Cerebellar cortex (tissue), 1 donor: ENCODE results near the gene EEF1A2.

Experiments used
- DNase-seq: peaks from one replicate; pipeline ENCODE4 v3.0.0-alpha.2; 2015; ENCODE audit warnings: low spot score

Gene EEF1A2

DNA sequence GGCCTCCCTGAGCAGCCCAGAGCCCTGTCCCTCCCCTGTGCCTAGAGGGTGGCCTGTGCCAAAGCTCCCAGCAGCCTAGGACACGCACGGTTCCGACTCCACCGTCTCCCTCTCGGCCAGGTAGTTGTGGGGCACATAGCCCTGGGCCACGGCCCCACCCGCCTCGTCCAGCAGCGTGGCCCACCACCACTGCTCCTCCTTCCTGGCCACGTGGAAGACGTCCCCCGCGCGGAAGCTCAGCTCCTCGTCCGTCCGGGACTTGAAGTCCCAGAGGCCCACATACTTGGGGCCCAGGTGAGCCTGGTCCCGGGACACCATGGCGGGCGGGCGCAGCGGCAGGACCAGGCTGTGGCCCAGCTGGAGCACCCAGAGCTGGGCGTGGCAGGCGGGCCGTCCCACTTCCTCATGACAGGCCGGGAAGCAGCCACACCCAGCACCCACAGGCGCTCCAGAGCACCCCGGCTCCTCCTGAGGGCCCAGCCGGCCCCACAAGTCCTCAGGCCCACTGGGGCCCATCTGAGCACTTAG lies 38.2 kb upstream of the EEF1A2 start, which contains the start of gene PTK6:
Gene PTK6 (minus strand): TSS at position 380 of the 528 bp plus-strand sequence. CDS start 62 bp downstream, at position 318.
- DNase-seq = no peak

DNA sequence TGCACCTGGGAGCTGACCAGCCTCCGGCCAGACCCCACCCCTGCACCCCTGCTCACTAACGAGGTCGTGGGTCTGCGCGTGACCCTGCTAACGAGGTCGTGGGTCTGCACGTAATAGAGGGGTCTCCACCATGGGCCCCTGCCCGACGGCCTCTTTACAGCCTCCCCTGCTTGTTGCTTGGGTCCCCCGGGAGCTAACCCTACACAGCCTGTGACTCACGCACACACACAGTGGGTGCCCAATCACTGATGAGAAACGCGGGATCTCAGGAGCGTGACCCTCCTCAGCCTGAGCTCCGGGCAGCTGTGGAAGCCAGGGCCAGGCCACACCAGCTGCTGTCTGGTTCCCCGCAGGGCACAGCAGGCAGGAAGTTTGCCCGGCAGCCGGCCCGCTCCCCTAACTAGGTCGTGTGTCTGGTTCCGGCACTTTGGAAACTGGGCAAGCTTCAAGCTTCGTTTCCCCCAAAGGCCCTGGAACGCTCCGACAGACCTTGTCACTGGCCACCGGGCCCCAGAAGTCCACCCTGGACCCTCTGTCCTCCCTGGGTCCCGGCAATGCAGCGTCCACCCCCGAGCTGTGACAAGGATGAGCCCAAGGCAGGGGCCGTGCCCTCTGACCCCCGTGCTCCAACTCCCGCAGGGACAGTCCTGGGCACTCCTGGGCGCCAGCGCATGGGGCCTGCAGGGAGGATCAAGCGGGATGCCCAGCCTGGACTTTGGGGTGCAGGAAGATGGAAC lies 37.5 kb upstream of the EEF1A2 start:
- DNase-seq = no peak

DNA sequence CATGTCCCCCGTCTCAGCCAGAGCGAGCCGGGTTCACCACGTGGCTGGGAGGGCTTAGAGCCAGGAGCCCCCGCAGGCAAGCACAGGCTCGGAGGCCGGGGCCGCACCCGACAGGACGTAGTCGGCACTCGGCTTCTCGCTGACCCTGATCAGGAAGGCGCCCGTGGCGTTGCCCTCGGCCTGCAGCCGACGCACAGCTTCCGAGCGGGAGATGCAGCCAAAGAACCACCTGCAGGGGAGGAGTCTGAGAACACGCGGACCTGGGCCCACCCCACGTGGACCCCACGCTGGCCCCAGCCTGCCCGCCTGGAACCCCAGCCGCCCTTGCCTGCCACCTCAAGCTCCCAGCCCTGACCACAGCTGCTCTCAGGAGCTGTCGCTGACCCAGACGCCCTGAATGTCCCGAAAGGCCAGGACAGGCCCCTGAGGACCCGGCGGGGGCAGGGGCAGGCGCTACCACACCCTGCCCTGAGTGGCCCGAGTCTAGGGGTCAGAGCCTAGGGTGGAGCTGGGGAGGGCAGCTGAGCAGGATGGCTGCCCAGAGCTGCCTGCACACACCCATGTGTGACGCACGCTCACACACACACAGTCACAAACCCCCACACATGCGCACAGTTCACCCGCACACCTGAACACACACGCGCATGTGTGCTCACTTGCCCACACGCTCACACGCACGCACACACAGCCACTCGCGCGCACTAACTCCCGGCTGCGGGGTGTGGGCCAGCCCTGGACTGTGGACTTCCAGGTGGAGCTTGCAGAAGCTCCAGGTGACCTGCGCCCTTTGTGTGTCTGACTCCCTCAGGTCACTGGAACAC lies 36.2 kb upstream of the EEF1A2 start:
- no peak for DNase-seq

DNA sequence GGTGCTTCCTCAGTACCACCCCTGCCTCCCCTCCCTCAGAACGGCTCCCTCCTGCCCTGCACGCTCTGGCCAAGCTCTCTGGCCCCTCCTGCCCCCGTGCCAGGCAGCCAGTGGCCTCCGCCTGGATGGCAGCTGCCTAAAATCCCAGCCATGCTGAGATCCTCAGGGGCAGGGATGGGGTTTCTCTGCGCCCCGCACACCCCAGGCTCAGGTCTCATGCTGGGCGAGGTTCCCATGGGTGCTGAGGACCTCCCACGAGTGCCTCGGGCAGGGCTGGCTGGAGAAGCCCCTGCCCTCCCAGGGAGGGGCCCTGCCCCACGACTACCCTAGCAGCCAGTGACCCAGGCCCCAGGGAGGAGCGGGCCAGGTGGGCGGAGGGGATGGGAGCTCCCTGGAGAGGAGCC lies 35.5 kb upstream of the EEF1A2 start:
- DNase-seq = no peak

DNA sequence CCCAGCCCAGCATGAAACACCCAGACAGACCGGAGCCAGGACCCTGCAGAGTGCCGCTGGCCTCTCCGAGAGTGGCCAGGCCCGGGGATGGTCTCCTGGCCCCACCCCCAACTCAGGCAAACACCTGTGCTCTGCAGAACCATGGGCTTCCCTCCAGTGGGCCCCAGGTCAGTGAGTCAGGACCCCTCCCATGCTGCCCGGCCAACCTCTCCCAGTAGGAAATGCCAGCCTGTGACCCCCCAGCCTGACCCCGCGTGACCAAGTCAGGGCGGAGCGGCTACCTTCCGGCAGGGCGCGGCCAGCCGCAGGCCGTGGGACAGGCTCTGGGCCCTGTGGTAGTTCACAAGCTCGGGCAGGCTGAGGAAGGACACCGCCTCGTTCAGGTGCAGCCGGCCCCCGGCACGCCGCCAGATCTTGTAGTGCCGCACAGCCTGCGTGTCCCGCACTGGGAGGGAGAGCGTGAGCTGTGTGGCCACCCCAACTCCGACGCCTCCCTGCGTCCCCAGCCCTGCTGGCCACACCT lies 35.0 kb upstream of the EEF1A2 start:
- no peak for DNase-seq

DNA sequence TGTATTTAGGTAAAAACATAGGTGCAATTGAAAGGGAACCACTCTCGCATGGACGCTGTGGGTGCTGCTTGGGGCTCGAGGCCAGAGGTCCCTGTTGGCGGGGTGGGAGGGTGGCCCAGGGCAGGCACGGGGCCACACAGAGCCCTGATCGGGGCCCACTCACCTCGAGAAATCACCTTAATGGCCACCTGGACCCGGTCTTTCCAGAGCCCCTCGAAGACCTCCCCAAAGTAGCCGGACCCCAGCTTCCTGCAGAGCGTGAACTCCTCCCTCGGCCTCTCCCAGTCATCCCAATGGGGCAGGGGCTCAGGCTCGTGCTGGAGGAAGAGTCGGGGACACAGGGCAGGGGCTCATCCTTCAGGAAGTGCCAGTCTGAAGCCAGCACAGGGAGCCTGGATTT lies 34.5 kb upstream of the EEF1A2 start:
- DNase-seq = no peak

DNA sequence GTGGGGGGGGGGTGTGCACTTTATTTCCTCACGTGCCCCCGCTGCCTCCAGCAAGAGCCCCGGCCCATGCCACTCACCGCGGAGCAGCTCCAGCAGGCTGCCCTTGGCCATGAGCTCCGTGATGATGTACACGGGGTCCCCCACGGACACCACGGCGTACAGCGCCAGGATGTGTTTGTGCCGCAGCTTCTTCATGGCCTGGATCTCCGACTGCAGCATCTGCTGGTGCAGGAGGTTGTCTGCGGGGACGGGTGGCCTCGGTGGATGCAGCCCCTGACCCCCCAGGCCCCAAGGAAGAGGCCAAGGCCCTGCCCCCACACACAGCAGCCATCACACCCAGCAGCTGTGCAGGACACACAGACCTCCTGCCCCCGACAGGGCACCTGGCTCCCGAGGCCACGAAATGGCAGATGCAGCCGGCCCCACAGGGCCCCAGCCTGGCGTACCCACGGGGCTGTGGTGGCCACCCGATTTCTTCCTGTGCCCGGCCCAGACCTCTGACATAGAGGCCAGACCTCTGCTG lies 33.6 kb upstream of the EEF1A2 start:
- no peak for DNase-seq

DNA sequence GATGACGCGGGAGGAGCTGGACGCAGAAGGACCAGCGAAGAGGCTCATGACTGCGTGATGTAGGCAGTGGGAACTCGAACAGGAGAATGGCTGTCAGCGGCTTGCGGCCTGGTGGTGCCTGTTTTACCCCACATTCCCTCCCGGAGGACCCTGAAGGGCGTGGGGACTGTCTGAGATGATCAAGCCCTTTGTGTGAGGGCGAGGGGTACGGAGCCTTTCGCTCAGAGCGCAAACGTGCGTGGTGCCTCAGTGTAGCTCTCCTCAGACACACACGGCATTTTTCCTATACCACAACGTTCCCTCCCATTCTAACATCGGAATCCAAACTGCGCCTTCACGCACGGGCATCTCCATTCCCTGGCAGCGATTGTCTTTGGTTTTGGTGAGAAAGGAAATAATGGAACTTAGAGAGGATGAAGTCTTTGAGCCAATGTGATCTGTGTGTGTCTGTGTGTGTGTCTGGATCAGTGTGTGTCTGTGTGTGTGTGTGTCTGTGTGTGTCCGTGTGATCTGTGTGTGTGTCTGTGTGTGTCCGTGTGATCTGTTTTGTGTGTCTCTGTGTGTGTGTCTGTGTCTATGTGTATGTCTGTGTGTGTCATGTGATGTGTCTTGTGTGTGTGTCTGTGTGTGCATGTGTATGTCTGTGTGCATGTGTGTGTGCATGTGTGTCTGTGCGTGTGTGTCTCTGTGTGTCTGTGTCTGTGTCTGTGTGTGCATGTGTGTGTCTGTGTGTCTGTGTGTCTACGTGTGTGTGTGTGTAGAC lies 33.0 kb upstream of the EEF1A2 start:
- no peak for DNase-seq

DNA sequence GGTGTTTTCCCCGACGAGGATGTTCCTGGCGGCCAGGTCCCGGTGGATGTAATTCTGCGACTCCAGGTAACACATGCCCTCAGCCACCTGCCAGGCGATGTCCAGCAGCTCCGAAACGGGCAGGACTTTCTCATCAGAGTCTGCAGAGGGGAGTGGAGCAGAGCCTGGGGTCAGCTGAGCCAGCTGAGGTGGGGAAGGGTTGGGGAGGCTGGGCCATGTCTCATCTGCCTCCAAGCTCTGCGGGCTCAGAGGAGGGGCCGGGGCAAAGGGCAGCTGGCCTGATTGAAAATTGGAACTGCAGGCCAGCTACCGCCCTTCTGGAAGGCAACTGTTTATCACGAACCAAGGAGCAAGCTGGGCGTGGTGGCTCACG lies 31.9 kb upstream of the EEF1A2 start:
- DNase-seq = no peak

DNA sequence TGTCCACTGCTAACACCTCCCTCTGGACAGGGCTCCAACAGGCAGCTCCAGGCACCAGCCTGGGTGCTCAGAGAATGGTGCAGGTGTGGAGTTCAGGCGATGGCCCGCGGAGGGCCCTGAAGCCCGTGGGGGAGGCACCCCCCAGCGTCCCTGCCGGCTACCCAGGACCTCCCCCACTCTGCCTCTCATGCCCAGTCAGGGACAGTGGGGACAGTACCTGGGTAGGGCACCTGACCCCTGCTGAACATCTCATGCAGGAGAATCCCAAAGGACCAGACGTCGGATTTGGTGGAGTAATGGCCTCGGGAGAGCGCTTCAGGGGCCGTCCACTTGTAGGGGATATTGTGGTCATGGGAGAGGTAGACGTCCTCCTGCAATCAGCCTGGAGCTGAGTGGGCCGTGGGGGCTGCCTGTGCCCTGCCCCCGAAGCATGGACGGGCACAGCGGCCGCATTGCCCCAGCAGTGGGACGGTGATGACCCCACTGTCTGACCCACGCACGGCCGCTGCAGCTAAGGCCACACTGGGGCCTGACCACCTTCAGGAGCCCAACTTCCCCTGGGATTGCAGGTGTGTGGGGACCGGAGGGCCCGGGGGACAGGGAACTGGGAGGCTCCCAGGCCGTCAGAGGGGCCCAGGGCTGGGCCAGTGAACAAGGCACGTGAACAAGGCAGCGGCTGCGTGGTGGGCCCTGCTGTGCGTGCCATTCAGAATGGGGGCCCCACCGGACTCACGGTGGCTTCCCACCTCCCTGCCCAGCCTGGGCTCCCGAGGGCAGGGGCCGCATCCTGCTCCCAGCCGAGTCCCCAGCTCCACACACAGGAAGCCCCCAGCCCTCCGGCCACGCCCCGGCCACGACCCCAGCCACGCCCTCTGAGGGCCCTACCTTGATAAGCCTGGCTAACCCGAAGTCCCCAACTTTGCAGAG lies 31.2 kb upstream of the EEF1A2 start:
- no peak for DNase-seq

DNA sequence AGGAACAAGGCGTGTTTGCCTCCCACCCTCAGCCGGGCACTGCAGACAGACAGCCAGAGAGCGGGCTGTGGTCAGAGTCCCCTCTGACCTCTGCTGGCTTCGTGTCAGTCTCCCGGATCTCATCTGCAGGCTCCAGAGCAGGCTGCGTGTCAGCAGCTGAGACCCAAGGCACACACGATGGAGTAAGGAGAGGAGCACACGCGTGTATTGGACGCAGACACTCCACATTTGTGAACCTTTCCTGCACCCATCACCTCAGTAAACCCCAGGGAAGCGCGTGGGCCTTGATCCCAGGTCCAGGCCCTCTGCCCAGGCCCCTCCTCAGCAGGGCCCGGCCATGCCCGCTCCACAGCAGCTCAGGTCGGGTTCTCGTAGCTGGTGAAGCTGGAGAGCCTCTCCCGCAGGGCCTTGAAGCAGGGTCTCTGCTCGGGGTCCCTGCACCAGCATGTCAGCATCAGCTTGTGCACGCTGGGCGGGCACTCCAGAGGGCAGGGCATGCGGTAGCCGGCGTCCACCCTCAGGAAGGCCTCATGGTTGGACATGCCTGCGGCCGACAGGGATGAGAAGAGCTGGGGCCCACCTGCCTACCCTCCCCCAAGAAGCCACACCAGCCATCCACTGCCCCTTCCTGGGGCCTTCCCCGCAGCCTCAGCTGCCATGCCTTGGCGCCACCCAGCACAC lies 30.4 kb upstream of the EEF1A2 start:
- DNase-seq = no peak

DNA sequence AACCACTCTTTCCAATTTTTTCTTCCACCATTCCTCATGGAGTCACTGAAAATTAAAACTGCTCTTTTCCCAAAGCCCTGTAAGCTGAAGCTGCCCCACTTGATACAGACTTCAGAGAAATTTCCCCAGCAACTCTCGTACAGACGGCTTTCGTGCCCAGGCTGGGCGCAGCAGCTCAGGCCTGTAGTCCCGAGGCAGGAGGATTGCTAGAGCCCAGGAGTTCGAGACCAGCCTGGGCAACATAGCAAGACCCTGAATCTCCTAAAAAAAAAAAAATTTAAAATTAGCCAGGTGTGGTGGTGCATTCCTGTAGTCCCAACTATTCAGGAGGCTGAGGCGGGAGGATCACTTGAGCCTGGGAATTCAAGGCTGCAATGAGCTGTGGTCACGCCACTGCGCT lies 28.3 kb upstream of the EEF1A2 start:
- no peak for DNase-seq

DNA sequence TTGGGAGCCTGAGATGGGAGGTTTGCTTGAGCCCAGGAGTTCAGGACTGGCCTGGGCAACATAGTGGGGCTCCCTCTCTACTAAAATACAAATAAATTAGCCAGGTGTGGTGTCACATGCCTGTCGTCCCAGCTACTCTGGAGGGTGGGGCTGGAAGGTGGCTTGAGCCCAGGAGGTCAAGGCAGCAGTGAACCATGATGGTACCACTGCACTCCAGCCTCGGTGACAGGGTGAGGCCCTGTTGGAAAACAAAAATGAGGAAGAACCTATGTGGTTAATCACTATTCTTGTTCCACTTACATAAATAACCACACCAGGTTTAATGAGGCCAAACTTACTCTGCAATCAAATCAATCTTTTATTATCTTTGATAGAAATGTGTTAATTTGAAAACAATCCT lies 27.1 kb upstream of the EEF1A2 start:
- no peak for DNase-seq

DNA sequence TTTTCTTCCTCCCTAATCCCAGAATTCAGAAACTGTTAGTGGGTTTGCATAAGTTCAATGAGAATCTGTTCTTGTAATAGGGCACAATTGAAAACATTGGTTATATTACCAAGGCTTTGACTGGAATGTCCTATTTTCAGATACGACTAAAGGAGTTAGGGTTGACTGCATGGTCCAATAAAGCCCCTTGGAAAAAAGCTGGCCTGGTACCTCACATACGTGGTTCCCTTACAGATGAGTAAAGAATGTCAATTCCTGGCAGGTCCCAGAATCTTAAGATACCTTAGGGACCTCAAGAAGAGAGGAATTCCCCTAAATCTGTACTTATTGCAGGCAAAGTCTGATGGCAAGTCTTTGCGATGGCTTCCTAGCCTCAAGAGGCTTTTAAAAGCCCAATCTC lies 26.3 kb upstream of the EEF1A2 start:
- DNase-seq = no peak

DNA sequence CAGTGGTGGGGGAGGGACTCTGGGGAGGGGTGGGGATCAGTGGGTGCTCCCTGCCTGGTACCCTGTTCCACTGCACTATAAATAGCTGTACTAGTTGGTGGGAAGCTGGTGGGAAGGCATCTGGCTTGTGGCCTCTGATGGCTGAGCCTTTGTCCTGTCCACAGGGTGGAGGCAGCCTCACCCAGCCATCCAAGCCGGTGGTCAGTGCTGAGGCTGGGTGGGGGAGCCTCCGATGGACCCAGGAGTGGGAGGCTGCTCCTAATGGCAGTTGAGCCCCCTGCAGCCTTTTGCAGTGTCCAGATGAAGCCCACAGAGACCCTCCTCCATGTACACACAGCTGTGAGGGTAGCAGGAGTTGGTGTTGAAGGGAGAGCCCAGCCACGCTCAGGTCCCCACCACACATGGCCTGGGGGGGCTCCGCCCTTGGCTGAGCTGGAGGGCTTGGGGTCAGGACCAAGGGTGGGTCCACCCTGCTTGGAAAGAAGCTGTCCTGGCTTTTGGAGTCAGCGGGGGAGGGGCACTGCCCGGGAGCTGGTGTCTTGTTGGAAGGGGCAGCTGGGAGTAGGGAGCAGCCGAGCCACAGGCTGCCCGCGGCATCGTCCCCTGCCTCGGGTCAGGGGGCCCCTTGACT lies 24.2 kb upstream of the EEF1A2 start:
- DNase-seq = no peak

DNA sequence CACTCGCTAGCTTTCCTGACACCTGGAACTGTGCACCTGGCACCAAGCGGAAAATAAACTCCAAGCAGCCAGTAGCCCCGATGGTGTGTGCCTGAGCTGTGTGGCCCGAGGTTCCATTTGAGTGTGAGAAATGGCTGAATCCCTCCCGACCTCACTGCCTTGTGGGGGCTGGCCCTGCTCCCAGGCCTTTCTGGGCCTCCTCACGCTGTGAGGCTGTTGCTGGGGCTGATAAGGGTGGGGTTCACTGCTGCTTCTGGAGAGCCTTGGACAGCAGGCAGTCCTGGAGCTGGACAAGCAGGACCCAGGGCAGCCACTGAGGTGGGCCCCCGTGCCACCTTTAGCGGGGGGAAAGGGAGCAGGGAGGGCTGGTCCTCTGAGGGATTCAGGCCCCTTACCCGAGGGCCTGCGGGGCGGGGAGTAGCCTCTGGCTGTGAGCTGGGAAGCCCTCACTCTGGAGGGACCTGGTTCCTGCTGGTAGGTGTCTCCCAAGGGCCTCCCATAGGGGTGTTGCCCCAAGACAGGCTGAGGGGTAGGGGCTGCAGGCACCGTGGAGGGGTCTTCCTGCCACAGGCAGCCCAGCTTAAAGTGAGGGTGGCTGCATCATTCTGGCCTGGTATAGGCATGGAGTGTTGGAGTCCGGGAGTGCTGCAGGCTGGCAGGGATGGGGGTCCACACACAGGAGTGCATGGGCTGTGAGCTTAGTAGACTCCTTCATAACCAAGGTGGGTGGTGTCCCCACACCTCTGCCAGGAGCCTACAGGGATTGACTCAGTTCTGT lies 23.4 kb upstream of the EEF1A2 start:
- no peak for DNase-seq

DNA sequence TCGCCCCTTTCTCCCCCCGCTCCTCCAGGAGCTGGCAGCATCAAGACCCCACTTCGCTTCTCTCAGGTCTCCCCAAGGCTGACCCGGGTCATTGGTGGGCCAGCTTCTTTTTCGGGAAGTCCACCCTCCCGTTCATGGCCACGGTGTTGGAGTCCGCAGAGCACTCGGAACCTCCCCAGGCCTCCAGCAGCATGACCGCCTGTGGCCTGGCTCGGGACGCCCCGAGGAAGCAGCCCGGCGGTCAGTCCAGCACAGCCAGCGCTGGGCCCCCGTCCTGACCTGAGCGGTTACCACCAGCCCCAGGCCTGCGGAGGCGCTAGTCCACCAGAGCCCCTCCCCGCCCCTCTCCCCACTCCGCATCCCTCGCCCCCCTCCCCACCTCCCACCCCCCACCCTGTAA lies 22.7 kb upstream of the EEF1A2 start:
- DNase-seq = no peak

DNA sequence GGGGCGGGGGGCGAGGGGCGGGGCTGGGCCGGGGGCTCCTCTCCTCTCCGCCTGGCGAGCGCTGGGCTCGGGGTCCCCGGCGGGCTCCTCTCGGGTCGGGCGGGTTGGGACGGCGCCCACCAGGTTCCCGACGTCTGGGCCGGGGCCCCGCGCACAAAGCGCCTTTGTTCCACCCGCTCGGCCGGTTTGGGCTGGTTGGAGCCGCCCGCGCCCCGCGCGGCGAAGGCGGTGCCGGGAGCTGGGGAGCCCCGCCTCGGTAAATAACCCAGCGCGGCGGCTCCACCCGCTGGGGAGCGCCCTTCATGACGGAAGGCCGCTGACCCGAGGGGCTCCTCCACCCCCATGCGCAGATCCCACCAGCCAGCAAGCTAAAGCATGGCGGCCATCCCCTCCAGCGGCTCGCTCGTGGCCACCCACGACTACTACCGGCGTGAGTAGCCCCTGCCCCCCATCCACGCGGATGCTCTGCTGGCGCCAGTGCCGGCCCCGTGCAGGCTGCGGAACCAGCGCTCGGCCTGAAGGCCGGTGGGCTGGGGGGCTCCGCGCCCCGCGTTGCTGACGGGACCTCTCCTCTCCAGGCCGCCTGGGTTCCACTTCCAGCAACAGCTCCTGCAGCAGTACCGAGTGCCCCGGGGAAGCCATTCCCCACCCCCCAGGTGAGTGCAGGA lies 22.2 kb upstream of the EEF1A2 start:
- no peak for DNase-seq
